GM18520 (cell line): ENCODE results near the gene MFRP.

Experiments
- ATAC-seq: cut with Tn5 transposase; IDR thresholded peaks from one replicate; pipeline ENCODE4 v1.9.1; 2021; ENCODE audit not compliant: unreplicated experiment

Gene MFRP

GRCh38 chr11:119359365-119360214, 13.1 kb upstream of the MFRP start:
- ATAC-seq: no peak

- no peak for ATAC-seq
These were observed 10.6 kb upstream of the MFRP start for GRCh38 chr11:119357074-119357473.

- ATAC-seq: no peak
These were observed 10.0 kb upstream of the MFRP start for GRCh38 chr11:119356349-119357031.

GRCh38 chr11:119355091-119355843, 8.8 kb upstream of the MFRP start:
- no peak for ATAC-seq

DNA sequence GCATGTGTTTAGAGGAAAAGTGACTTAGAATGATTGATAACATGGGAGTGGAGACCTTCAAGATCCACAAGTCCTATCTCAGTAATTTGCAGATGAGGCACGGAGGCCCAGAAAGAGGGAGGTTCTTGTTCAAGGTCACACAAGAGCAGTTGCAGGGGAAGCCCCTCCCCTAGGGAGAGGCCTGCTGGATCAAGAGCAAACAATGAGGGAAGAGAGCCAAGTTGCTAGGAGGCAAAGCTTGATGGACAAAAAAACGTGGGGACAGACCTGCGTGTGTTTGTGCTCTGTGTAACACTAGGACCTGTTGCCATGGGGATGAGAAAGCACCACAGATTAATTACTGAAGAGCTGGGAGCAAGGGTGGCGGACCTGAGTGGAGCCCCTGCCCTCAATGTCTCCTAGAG, 6.4 kb upstream of the MFRP start:
- no peak for ATAC-seq

GRCh38 chr11:119351232-119351631, 4.7 kb upstream of the MFRP start:
- no peak for ATAC-seq

GRCh38 chr11:119350302-119350701, 3.8 kb upstream of the MFRP start:
- ATAC-seq: no peak

- no peak for ATAC-seq
These were observed 1.6 kb upstream of the MFRP start for GRCh38 chr11:119347940-119348605.

DNA sequence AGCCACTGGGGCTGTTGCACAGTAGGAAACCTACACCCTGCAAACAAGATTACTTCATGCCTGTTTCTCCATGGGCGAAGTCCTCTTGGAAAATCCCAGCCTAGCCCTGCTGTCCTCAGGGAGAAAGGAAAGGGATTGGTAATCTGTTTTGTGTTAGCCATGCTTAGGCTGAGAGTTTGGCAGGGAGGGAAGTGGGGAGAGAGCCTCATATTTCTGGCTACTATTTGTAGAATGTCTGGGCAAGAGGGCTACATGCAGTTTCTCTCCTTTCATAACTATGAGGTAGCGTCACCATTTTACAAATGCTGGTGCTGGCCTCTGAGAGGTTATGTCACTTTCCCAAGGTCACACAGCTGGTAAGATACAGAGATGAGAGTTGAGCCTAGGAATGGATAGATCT, 737 bp upstream of the MFRP start:
- no peak for ATAC-seq

- ATAC-seq: no peak
These were observed 820 bp downstream of the MFRP start for GRCh38 chr11:119345685-119346084.

DNA sequence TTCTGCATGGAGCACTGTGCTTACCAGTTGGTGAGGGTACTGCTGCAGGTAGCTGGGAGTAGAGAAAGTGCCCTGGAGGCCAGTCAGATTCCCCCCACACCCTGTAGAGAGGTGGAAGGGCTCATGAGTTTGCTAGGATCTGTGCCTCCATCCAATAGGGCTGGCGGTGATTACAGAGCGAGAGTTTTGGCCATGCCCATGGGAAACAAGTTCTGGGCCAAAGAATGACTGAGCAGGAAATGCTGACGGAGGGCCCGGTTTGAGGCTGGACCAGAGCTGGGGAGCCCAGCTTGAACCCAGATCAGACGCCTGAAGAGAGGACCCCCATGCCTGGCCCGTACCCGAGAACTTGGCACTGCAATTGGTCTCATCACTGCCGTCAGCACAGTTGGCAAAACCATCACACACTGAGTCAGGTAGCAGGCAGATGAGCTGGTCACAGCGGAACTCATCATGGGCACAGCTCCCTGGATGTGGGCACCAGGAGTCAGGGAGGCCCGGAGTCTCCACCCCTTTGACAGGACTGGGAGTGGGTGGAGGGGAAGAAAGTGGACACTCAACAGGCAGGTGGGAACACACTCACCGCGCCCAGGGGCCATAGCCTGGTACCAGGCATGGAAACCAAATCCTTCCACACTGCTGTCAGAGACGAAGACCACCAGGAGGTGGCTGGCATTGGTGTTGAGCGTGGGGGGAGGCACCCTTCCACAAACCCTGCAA, 2.1 kb downstream of the MFRP start:
- ATAC-seq: no peak

DNA sequence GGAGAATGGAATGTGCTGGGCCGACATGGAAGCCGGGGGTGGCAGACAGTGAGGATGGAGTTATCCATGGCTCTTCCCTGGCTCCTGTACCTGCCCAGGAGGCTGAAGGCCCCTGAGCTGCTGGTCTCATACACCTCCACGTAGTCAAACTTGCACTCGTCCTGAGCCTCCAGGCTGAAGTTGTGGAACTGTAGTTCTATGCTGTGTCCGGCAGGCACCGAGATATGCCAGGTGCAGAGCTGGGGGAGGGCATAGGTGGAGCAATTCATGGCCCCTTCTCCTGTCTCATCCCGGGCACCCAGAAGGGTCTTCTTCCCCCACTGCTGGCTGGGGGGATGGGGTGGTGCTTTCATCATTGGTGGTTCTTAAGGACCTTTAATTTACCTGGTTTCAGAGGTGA, 2.8 kb downstream of the MFRP start:
- no peak for ATAC-seq

DNA sequence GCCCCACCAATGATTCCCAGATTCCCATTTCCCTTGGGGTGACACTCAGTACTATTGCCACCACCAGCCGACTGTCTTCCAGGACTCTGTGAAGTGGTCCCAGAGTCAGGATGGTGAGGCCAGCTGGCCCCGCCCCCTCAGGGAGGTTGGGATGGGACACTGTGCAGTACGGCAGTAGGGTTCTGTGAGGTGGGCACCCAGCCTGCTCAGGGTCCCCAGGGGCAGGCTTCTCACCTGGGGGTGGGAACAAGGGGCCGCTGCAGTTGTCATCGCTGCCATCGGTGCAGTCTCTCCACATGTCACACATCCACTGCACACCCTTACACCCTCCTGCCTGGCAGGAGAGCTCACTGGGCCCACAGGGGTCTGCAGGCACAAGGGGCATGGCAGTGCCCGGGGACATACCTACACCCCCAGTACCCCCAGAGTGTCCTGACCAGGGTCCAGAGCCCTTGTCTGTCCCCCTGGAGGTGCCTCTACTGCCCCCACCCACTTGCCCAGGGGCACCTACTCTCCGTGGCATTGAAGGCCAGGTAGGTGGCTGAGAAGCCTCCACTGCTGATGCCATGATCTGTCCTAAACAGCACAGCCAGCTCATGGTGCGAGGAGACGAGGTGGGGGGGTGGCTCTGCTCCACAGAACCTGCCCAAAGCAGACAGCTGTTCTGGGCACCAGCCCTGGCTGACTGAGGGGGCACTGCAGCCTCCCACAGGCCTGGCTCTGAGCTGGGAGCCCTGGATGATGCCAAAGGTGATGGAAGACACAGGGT, 4.0 kb downstream of the MFRP start:
- no peak for ATAC-seq

DNA sequence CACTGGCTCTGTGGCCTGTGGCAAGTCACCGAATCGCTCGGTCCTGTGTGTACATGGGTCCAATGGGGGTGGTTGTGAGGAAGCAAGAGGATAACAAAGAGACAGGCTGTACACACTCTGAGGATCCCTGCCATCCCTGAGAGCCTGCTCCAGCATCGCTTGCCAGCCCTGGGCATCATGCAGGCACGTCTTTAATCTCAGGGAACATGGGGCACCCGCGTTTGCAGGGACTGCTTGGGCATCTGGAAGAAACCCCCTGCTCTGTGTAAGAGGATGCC, 4.5 kb downstream of the MFRP start:
- no peak for ATAC-seq

- ATAC-seq: no peak
These were observed 5.1 kb downstream of the MFRP start for GRCh38 chr11:119341222-119342022.

DNA sequence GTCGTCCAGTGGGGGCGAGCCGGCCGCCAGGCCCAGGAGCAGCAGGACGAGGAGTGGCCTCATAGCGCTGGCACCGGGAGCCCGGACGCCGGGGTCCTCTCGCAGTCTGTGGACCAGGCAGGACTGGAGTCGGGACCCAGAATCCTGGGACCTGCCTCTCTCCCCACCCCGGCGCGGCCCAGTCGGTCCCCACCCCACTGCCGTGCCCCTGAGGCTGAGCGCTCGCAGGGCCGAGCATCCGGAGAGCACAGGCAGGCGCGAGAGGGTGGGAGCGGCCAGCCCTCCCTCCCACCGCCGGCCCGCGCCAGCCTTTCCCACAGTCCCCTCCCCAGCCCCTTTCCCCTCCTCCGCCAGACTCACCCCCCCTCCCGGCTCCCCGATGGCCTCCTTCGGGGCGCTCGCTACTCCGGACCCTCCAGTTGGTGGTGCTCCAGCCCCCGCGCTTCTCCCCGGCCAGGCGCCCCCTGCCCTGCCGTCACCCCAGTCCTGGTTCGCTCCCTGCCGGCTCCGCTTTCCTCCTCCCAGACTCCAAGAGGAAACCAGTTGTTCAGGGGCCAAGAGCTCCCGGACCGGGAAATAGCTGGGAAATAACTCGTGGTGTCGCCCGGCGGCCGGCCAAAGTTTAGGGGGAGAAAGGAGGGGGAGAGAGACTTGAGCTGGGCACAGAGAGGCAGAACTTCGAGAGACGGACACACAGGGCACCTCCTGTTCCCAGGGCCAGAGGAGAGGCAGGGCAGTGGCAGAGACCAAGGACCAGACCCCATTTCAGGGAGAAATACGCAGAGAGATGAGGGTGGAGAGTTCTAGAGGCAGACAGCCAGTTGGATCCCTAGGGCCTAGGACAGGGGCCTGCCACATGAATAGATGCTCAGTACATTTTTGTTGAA, 5.9 kb downstream of the MFRP start, which contains the start of gene C1QTNF5:
TSS of gene C1QTNF5 (minus strand) at position 549 of the 887 bp plus-strand sequence. CDS start at position 63, 486 bp downstream.
- ATAC-seq: no peak

- no peak for ATAC-seq
These were observed 6.7 kb downstream of the MFRP start for GRCh38 chr11:119339589-119340334.
